MCF 10A (cell line): ENCODE measurements around the gene CD320. TPM values are rescaled to one million over a fixed set of nuclear protein-coding genes. Genes with fewer than 3 reads are reported as not detected.
"Not testable (repeated sequence)": the region's sequence is repeated elsewhere in the genome, so short reads cannot be mapped to it uniquely, and the experiment has no call there.

Experiments used
- BruUV-seq: library from RNA; stranded (reverse); fragments of 400-500 nt; replicated peaks from 2 replicates; lab custom pipeline; 2021; lab: Mats Ljungman, UMichigan
- CTCF ChIA-PET: fragments of 300-600 bp; sonication (Branson Sonifier 250); formaldehyde crosslinking; extraction: SDS; loops from one replicate; lab custom pipeline; 2021; ENCODE audit warnings: antibody characterized with exemption, inconsistent platforms; lab: Yijun Ruan, JAX
- POLR2A ChIA-PET: fragments of 300-600, 350-650 bp; sonication (Branson Sonifier 250); formaldehyde crosslinking; extraction: SDS; loops from one replicate; lab custom pipeline; 2020; ENCODE audit warnings: antibody characterized with exemption, inconsistent platforms; lab: Yijun Ruan, JAX
- DNase-seq: peaks from one replicate; pipeline ENCODE4 v3.0.0-alpha.2; 2018; ENCODE audit not compliant: unreplicated experiment
- H3K27ac Mint-ChIP-seq: one replicate; pipeline ENCODE4 v1.8.0; 2022; ENCODE audit warnings: mild to moderate bottlenecking, low read depth, mixed read lengths; ENCODE audit not compliant: unreplicated experiment
- H3K27me3 Mint-ChIP-seq: one replicate; pipeline ENCODE4 v1.8.0; 2022; ENCODE audit warnings: mixed read lengths; ENCODE audit not compliant: insufficient read depth, unreplicated experiment
- H3K36me3 Mint-ChIP-seq: one replicate; pipeline ENCODE4 v1.8.0; 2022; ENCODE audit warnings: mild to moderate bottlenecking, moderate library complexity, mixed read lengths; ENCODE audit not compliant: insufficient read depth, unreplicated experiment
- H3K4me1 Mint-ChIP-seq: one replicate; pipeline ENCODE4 v1.8.0; 2022; ENCODE audit warnings: mixed read lengths; ENCODE audit not compliant: insufficient read depth, unreplicated experiment
- H3K4me3 Mint-ChIP-seq: one replicate; pipeline ENCODE4 v1.8.0; 2022; ENCODE audit warnings: mild to moderate bottlenecking, moderate library complexity, mixed read lengths; ENCODE audit not compliant: unreplicated experiment
- H3K9me3 Mint-ChIP-seq: one replicate; pipeline ENCODE4 v1.8.0; 2022; ENCODE audit warnings: mixed read lengths; ENCODE audit not compliant: unreplicated experiment
- intact Hi-C: fragments of 100-400 bp; cut with micrococcal nuclease; formaldehyde crosslinking; loops from 2 replicates; pipeline ENCODE4 v1.14.1; 2022
- total RNA-seq: library from RNA; stranded (reverse); gene quantifications from 2 replicates; pipeline ENCODE4 v1.2.3, GENCODE V29; 2022
- TF ChIP-seq, protein P1 (sequence below): fragments of 200-600 bp; IDR thresholded peaks from one replicate; pipeline ENCODE4 v1.8.0; 2022; ENCODE audit warnings: antibody characterized with exemption, mild to moderate bottlenecking; ENCODE audit not compliant: unreplicated experiment

The CD320 gene
- total RNA-seq, 1 experiment from 2014 or later, result 68.8 TPM

DNA sequence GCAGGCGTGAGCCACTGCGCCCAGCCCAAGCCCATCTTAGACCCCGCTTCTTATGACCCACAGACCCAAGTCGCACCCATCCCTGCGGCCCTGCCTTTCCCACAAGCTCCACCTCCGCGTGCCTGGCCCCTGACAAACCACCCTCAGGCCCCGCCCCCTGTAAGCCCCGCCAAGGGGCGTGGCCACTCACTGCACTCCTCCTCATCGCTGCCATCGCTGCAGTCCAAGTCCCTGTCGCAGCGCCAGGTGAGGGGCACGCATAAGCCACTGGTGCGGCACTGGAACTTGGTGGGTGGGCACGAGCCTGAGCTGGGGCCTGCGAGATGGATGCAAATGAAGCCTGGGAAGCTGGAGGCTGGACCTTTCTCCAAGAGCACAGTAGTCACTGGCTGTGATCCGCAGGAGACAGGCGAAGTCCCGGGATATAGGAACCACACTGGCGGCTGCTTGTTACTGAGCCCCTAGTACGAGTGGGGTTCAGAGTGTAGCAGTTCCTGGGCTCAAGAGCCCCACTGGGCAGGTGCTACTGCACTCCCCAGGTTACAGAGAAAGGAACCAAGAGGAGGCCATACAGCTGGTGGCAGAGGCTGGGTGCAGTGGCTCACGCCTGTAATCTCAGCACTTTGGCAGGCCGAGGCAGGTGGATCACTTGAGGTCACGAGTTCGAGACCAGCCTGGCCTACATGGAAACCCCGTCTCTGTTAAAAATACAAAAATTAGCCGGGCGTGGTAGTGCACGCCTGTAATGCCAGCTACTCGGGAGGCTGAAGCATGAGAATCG lies 3.1 kb downstream of the CD320 start:
- intact Hi-C loops, result no loop called here

DNA sequence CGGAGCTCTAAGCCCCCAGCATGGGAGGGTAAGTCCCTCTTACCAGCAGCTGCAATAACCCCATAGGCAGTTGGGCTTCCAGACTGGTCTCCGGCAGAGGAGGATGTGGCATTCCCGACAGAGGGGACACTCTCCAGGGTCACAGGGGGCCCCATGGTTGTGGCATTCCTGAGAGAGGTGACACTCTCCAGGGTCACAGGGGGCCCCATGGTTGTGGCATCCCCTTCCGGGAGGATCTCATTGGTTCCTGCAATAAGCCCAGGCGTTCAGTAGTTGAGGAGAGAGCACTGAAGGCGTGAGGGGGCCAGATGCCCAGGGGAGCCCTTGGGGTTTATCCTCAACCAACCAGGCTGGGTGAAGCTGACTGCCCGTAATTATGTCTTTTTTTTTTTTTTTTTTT lies 5.4 kb downstream of the CD320 start:
- ChIA-PET CTCF (interaction anchor here (0.5 to 1.4 kb wide), 4 partner anchors 33 to 755 kb away, joined by 3 to 5 read pairs (median 3); no protein-coding TSS in a partner anchor), POLR2A (no interaction called here)
- no peak overlapping the region for H3K27ac Mint-ChIP-seq
- H3K9me3 Mint-ChIP-seq, result no peaks in the 10 kb centered on the region
- DNase-seq, result no peak
- H3K4me1 Mint-ChIP-seq, result peaks cover 8% of the 10 kb centered on the region
- H3K27me3 Mint-ChIP-seq, result no peaks in the 10 kb centered on the region
- H3K36me3 Mint-ChIP-seq, result peaks cover 14% of the 10 kb centered on the region
- no peak overlapping the region for H3K4me3 Mint-ChIP-seq
- no TSS peak for BruUV-seq
- TF ChIP-seq, protein P1, sequence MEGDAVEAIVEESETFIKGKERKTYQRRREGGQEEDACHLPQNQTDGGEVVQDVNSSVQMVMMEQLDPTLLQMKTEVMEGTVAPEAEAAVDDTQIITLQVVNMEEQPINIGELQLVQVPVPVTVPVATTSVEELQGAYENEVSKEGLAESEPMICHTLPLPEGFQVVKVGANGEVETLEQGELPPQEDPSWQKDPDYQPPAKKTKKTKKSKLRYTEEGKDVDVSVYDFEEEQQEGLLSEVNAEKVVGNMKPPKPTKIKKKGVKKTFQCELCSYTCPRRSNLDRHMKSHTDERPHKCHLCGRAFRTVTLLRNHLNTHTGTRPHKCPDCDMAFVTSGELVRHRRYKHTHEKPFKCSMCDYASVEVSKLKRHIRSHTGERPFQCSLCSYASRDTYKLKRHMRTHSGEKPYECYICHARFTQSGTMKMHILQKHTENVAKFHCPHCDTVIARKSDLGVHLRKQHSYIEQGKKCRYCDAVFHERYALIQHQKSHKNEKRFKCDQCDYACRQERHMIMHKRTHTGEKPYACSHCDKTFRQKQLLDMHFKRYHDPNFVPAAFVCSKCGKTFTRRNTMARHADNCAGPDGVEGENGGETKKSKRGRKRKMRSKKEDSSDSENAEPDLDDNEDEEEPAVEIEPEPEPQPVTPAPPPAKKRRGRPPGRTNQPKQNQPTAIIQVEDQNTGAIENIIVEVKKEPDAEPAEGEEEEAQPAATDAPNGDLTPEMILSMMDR, result no peak
- intact Hi-C loops, result no loop called here

More for the DNA sequence above, 3.1 kb downstream of the CD320 start:
- H3K4me3 Mint-ChIP-seq, result no peak overlapping the region
- BruUV-seq, result no TSS peak
- DNase-seq, result no peak
- no peaks in the 10 kb centered on the region for H3K27me3 Mint-ChIP-seq
- POLR2A ChIA-PET, result interaction anchor here (4.7 kb wide), 1 partner anchor 16 kb away, joined by 30 read pairs; the partner anchor contains the start of genes NDUFA7 and RPS28
- CTCF ChIA-PET, result interaction anchor here (0.6 kb wide), 1 partner anchor 370 kb away, joined by 3 read pairs; no protein-coding TSS in a partner anchor
- peaks cover 15% of the 10 kb centered on the region for H3K4me1 Mint-ChIP-seq
- H3K36me3 Mint-ChIP-seq, result peaks cover 26% of the 10 kb centered on the region
- no peak overlapping the region for H3K27ac Mint-ChIP-seq
- H3K9me3 Mint-ChIP-seq, result no peaks in the 10 kb centered on the region
- TF ChIP-seq, protein P1, result no peak

DNA sequence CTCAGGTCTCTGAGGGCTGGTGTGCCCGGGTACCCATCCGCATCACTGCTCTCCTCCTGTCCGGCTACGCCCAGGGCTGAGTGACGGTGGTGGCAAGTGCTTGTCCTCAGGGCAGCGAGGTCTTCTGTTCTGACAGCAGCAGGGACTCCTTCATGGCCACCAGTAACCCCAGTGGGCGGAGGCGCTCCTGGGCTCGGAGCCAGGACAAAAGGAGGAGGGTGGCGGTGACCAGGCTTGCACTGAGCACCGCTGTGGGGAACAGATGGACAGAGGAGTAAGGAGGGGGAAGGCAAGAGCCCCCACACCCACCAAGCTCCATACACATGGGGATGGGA lies 5.8 kb downstream of the CD320 start:
- TF ChIP-seq, protein P1, result no peak
- Mint-ChIP-seq H3K27me3 (no peaks in the 10 kb centered on the region), H3K4me3 (no peak overlapping the region), H3K9me3 (no peaks in the 10 kb centered on the region), H3K4me1 (peaks cover 4% of the 10 kb centered on the region), H3K27ac (no peak overlapping the region), H3K36me3 (peaks cover 12% of the 10 kb centered on the region)
- ChIA-PET POLR2A (no interaction called here), CTCF (interaction anchor here (0.5 to 1.1 kb wide), 2 partner anchors 49 to 756 kb away, joined by 3 to 5 read pairs; no protein-coding TSS in a partner anchor)
- DNase-seq, result no peak
- intact Hi-C loops, result no loop called here
- no TSS peak for BruUV-seq

DNA sequence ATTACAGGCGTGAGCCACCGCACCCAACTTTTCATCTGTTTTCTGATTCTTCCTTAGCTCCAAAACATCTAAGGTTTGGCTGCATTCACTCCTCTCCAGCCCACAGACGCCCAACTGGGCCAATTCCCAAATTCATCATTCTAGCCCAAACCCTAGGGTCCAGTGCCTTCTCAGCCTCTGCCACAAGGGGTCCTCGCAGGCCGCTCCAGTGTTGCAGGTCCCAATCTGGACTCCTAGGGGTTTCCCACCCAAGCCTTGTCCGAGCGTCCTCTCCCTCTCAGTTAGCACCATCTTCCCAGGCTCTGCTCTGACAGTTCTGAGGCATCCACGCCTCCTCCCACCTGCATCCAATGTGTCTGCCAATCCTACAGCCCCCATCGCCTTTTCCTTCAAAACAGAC lies 16.8 kb downstream of the CD320 start:
- H3K4me1 Mint-ChIP-seq, BruUV-seq, H3K27ac Mint-ChIP-seq, intact Hi-C loops, CTCF ChIA-PET, H3K27me3 Mint-ChIP-seq, DNase-seq, H3K9me3 Mint-ChIP-seq, POLR2A ChIA-PET, H3K4me3 Mint-ChIP-seq, H3K36me3 Mint-ChIP-seq: not testable (repeated sequence)

DNA sequence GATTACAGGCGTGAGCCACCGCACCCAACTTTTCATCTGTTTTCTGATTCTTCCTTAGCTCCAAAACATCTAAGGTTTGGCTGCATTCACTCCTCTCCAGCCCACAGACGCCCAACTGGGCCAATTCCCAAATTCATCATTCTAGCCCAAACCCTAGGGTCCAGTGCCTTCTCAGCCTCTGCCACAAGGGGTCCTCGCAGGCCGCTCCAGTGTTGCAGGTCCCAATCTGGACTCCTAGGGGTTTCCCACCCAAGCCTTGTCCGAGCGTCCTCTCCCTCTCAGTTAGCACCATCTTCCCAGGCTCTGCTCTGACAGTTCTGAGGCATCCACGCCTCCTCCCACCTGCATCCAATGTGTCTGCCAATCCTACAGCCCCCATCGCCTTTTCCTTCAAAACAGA lies 31.6 kb downstream of the CD320 start:
- H3K4me3 Mint-ChIP-seq, BruUV-seq, CTCF ChIA-PET, H3K4me1 Mint-ChIP-seq, DNase-seq, intact Hi-C loops, H3K9me3 Mint-ChIP-seq, POLR2A ChIA-PET, H3K27me3 Mint-ChIP-seq, H3K27ac Mint-ChIP-seq, H3K36me3 Mint-ChIP-seq: not testable (repeated sequence)
